ENCODE measurements around the gene ACOXL. TPM values are rescaled to one million over a fixed set of nuclear protein-coding genes. Genes with fewer than 3 reads are reported as not detected.
"Not testable (repeated sequence)": the region's sequence is repeated elsewhere in the genome, so short reads cannot be mapped to it uniquely, and the experiment has no call there.

Gene ACOXL
- total and polyA plus RNA-seq, 9 donors: 0.08 to 0.56 (median 0.19) TPM

DNA sequence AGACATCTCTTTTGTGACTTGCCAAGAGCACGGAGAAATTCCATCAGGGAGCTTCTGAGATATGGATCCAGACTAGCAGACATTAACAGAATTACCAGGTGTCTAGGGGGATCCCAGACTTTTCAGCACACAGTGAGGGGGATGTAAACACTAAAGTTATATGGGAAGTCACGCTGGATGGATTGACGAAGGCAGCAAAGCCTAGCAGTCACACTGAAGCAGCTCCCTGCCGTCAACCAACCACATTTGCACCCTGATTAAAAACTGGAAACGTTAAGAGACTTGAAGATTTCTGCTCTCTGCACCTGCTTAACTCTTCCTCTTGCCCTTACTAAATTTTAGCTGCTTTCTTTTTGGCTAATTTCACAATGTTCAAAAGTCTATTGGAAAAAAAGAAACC lies 325.9 kb downstream of the ACOXL start:
- Histone ChIP-seq H3K36me3 (ENCODE audit: control insufficient read depth, insufficient read depth, low read length) (no peaks in the 10 kb centered on the region), H3K27me3 (ENCODE audit: control insufficient read depth, insufficient read depth, low read length) (no peaks in the 10 kb centered on the region), H3K4me1 (ENCODE audit: control insufficient read depth, insufficient read depth, low read length) (no peaks in the 10 kb centered on the region), H3K27ac (ENCODE audit: low read length) (no peak overlapping the region), H3K9me3 (replicated peaks; ENCODE audit: control insufficient read depth, low read depth, low read length) (peaks cover 5% of the 10 kb centered on the region), H3K4me3 (ENCODE audit: low read length) (no peak overlapping the region)
- DNase-seq: no peak
- 20% methylated on average over 1 of the region's 5 CpGs for WGBS (ENCODE audit: insufficient coverage)

DNA sequence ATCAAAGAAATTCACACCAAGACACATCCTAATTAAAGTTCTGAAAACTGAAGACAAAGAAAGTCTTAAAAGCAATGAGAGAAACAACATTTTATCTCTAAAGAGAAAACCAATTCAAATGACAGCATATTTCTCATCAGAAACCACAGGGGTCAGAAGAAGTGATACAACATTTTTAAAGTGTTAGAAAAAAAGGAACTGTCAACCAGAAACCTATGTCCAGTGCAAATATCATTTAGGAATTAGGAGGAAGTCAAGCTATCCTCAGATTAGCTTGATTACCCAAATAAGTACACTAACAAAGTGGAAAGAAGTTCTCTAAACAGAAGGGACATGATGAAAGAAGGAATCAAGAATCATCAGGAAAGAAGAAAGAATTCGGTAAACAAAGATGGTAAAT lies 328.8 kb downstream of the ACOXL start:
- peaks cover 5% of the 10 kb centered on the region for H3K9me3 ChIP-seq (replicated peaks; ENCODE audit: control insufficient read depth, low read depth, low read length)
- no CpG with 5 or more reads among the region's 1 CpG for WGBS (ENCODE audit: insufficient coverage)
- H3K36me3 ChIP-seq (ENCODE audit: control insufficient read depth, insufficient read depth, low read length): no peaks in the 10 kb centered on the region
- no peak for DNase-seq
- H3K27me3 ChIP-seq (ENCODE audit: control insufficient read depth, insufficient read depth, low read length): no peaks in the 10 kb centered on the region
- H3K4me3 ChIP-seq (ENCODE audit: low read length): no peak overlapping the region
- H3K27ac ChIP-seq (ENCODE audit: low read length): no peak overlapping the region
- no peaks in the 10 kb centered on the region for H3K4me1 ChIP-seq (ENCODE audit: control insufficient read depth, insufficient read depth, low read length)

DNA sequence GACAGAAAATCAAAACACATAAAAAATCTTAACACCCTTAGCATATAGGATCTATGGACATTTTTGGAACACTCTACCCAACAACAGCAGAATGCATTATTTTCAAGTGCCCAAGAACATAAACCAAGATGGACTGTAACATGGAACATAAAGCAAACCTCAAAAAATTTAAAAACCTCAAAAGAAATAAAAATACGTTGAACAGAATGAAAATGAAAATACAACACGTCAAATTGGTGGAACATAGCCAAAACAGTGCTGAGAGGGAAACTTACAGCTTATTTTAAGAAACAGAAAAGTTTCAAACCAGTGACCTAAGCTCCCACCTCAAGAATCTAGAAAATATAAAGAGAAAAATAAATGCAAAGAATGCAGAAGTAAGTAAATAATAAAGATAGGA lies 330.0 kb downstream of the ACOXL start:
- H3K9me3 ChIP-seq (replicated peaks; ENCODE audit: control insufficient read depth, low read depth, low read length): peaks cover 5% of the 10 kb centered on the region
- H3K27ac ChIP-seq (ENCODE audit: low read length): no peak overlapping the region
- no peak overlapping the region for H3K4me3 ChIP-seq (ENCODE audit: low read length)
- DNase-seq: no peak
- H3K27me3 ChIP-seq (ENCODE audit: control insufficient read depth, insufficient read depth, low read length): no peaks in the 10 kb centered on the region
- H3K36me3 ChIP-seq (ENCODE audit: control insufficient read depth, insufficient read depth, low read length): no peaks in the 10 kb centered on the region
- H3K4me1 ChIP-seq (ENCODE audit: control insufficient read depth, insufficient read depth, low read length): no peaks in the 10 kb centered on the region
- WGBS (ENCODE audit: insufficient coverage): no CpG with 5 or more reads among the region's 2 CpGs

DNA sequence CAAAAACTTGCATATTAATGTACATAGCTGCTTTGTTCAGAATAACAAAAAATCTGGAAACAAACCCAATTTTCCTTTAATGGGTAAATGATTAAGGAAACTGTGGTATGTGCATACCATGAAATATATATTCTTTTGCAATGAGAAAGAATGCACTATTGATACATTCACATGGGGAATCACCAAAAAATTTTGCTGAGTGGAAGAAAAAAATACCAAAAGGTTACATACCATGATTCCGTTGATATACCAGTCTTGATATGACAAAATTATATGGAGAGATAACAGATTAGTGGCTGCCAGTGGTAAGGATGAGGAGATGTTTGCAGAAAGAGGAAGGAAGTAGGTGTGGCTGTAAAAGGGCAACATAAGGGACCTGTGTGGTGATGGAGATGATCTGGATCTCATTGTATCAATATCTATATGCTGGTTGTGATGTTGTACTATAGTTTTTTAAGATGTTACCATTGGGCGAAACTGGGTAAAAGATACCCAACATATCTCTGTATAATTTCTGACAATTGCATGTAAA lies 333.8 kb downstream of the ACOXL start:
- no peak overlapping the region for H3K27ac ChIP-seq (ENCODE audit: low read length)
- no peak overlapping the region for H3K4me3 ChIP-seq (ENCODE audit: low read length)
- H3K36me3 ChIP-seq (ENCODE audit: control insufficient read depth, insufficient read depth, low read length): no peaks in the 10 kb centered on the region
- no peak for DNase-seq
- no peaks in the 10 kb centered on the region for H3K9me3 ChIP-seq (replicated peaks; ENCODE audit: control insufficient read depth, low read depth, low read length)
- 100% methylated on average over 1 of the region's 2 CpGs for WGBS (ENCODE audit: insufficient coverage)
- H3K27me3 ChIP-seq (ENCODE audit: control insufficient read depth, insufficient read depth, low read length): no peaks in the 10 kb centered on the region
- H3K4me1 ChIP-seq (ENCODE audit: control insufficient read depth, insufficient read depth, low read length): peaks cover under 1% of the 10 kb centered on the region

DNA sequence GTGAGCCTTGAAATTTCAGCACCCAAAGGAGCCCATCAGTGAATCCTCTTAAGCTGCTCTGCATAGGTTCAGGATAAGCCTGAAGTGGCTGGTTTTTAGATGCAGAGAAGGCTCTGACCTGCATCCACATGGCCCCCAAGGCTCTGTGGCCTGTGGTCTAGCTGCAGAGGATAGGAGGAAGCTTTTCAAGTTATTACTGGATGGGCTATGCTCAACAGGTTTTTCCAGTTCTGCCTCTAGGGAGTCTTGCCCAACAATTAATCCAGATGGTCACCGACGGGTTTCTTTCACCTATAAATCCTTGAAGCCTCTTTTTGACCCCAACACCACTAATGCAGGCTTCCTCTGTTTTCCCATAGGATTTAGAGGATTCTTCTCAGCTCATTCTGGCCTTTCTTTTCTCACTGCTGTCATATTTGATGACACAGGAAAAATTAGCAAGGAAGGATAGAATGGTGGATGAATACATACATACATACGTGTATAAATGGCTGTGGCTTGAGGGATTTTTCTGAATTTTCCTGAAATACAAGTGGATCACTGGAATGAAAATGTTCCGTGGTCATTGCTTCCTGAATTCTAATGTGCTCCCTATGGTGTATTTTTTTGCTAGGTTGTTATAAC lies 336.2 kb downstream of the ACOXL start:
- no peaks in the 10 kb centered on the region for H3K36me3 ChIP-seq (ENCODE audit: control insufficient read depth, insufficient read depth, low read length)
- no peak overlapping the region for H3K27ac ChIP-seq (ENCODE audit: low read length)
- H3K4me1 ChIP-seq (ENCODE audit: control insufficient read depth, insufficient read depth, low read length): peaks cover 8% of the 10 kb centered on the region
- no peak for DNase-seq
- no peak overlapping the region for H3K4me3 ChIP-seq (ENCODE audit: low read length)
- WGBS (ENCODE audit: insufficient coverage): no CpG with 5 or more reads among the region's 4 CpGs
- H3K27me3 ChIP-seq (ENCODE audit: control insufficient read depth, insufficient read depth, low read length): no peaks in the 10 kb centered on the region
- H3K9me3 ChIP-seq (replicated peaks; ENCODE audit: control insufficient read depth, low read depth, low read length): no peaks in the 10 kb centered on the region

DNA sequence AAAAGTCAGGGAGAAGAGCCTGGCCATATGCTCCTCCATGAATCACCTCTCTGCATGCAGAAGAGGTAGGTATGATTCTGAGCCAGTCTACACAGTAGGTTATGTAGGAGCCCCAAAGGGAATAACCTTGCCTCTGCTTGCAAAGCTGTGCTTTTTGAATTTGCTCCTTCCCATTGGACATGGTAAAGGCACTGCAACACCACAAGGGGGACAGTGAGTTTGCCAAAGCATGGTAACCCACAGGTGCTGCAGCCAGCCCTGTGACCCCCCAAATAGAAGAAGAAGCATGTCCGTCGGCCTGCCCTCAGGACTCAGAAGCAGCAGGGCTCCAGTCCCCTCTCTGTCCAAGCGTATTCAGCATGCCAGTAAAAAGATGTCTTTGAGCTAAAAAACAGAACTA lies 337.3 kb downstream of the ACOXL start:
- Histone ChIP-seq H3K27me3 (ENCODE audit: control insufficient read depth, insufficient read depth, low read length) (no peaks in the 10 kb centered on the region), H3K9me3 (replicated peaks; ENCODE audit: control insufficient read depth, low read depth, low read length) (peaks cover 5% of the 10 kb centered on the region), H3K36me3 (ENCODE audit: control insufficient read depth, insufficient read depth, low read length) (no peaks in the 10 kb centered on the region), H3K4me1 (ENCODE audit: control insufficient read depth, insufficient read depth, low read length) (peaks cover 8% of the 10 kb centered on the region), H3K27ac (ENCODE audit: low read length) (no peak overlapping the region), H3K4me3 (ENCODE audit: low read length) (no peak overlapping the region)
- WGBS (ENCODE audit: insufficient coverage): 60% methylated on average over 2 of the region's 3 CpGs
- DNase-seq: no peak

DNA sequence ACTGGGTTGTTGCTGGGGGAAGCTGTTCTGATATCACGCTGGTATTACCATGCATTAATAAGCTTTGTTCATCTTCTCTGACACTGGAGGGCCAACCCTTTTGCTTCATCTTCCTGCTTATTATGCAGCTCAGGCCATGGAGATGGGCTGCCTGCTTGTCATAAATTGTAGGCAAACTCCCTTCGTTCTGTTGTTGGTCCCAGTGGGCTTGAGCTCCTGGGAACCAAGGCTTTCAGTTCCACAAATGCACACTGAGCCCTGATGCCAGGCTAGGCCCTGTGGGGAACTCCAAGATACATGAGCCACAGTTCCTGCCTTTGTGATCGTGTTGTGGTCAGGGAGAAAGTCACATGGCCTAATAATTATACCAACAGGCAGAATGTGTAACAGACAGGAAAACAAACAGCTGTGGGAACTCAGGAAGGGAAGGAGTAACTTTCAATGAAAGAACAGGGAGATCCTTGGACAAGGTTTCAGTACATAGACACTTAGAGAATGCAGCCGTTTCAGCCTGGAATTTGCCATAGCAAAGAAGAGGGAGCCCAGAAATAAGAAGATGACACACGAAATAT lies 339.3 kb downstream of the ACOXL start:
- peak; percentile 43 for DNase-seq
- Histone ChIP-seq H3K4me1 (ENCODE audit: control insufficient read depth, insufficient read depth, low read length) (peaks cover 8% of the 10 kb centered on the region), H3K27ac (ENCODE audit: low read length) (no peak overlapping the region)

DNA sequence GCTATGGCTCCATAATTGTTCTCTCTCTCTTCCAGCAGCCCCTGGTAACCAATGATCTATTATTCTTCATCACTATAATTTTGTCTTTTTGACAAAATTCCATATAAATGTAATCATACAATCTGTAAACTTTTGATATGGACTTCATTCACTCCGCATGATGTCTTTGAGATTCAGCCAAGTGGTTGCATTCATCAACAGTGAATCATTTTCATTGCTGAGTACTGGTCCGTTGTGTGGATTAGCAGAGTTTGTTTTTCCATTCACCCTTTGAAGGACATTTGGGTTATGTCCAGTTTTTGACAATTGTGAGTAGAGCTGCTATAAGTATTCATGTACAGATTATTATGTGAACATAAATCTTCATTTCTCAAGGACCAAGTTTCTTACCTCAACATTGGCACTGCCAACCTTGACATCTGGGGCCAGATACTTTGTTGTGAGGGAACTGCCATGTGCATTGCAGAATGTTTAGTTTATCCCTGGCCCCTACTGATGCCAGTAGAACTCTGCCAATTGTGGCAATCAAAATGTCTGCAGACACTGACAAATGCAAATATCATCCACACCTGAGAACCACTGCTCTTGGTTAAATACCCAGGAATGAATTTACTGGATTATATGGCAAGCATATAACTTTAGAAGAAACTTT lies 340.0 kb downstream of the ACOXL start:
- 50% methylated on average over 1 of the region's 2 CpGs for WGBS (ENCODE audit: insufficient coverage)
- H3K36me3 ChIP-seq (ENCODE audit: control insufficient read depth, insufficient read depth, low read length): no peaks in the 10 kb centered on the region
- DNase-seq: peak; percentile 40
- H3K27me3 ChIP-seq (ENCODE audit: control insufficient read depth, insufficient read depth, low read length): no peaks in the 10 kb centered on the region
- H3K4me1 ChIP-seq (ENCODE audit: control insufficient read depth, insufficient read depth, low read length): peaks cover 8% of the 10 kb centered on the region
- H3K9me3 ChIP-seq (replicated peaks; ENCODE audit: control insufficient read depth, low read depth, low read length): peaks cover 7% of the 10 kb centered on the region
- no peak overlapping the region for H3K27ac ChIP-seq (ENCODE audit: low read length)
- no peak overlapping the region for H3K4me3 ChIP-seq (ENCODE audit: low read length)

More for the DNA sequence above, 339.3 kb downstream of the ACOXL start:
- WGBS (ENCODE audit: insufficient coverage): 50% methylated on average over 1 of the region's 5 CpGs
- no peak overlapping the region for H3K4me3 ChIP-seq (ENCODE audit: low read length)
- no peaks in the 10 kb centered on the region for H3K27me3 ChIP-seq (ENCODE audit: control insufficient read depth, insufficient read depth, low read length)
- peaks cover 7% of the 10 kb centered on the region for H3K9me3 ChIP-seq (replicated peaks; ENCODE audit: control insufficient read depth, low read depth, low read length)
- H3K36me3 ChIP-seq (ENCODE audit: control insufficient read depth, insufficient read depth, low read length): no peaks in the 10 kb centered on the region

DNA sequence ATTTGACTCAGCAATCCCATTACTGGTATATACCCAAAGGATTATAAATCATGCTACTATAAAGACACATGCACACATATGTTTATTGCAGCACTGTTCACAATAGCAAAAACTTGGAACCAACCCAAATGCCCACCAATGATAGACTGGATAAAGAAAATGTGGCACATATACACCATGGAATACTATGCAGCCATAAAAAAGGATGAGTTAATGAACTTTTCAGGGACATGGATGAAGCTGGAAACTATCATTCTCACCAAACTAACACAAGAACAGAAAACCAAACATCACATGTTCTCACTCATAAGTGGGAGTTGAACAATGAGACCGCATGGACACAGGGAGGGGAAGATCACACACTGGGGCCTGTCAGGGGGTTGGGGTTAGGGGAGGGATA lies 350.3 kb downstream of the ACOXL start:
- H3K27me3 ChIP-seq (ENCODE audit: control insufficient read depth, insufficient read depth, low read length); H3K4me3 ChIP-seq (ENCODE audit: low read length); DNase-seq; H3K4me1 ChIP-seq (ENCODE audit: control insufficient read depth, insufficient read depth, low read length); H3K36me3 ChIP-seq (ENCODE audit: control insufficient read depth, insufficient read depth, low read length); H3K27ac ChIP-seq (ENCODE audit: low read length); H3K9me3 ChIP-seq (replicated peaks; ENCODE audit: control insufficient read depth, low read depth, low read length): not testable (repeated sequence)
- no CpG with 5 or more reads among the region's 1 CpG for WGBS (ENCODE audit: insufficient coverage)

DNA sequence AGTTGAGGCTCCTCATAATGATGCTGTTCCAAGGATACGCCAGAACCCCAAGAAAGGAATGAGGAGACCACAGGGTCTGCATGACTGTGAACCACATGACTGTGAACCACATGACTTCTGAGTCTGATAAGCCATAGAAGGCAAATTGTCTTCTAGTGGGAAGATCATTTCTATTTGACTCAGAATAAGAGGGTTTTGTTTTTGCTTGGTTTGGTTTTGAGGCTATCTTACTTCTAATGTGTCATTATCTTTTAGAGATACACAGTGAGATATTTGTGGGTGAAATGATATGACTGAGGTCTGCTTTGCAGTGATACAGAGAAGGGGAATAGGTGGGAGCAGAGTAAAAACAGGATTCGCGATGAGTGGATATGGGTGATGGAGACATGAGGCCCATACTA lies 359.4 kb downstream of the ACOXL start:
- 96% methylated on average over 3 of the region's 3 CpGs for WGBS (ENCODE audit: insufficient coverage)
- no peaks in the 10 kb centered on the region for H3K4me1 ChIP-seq (ENCODE audit: control insufficient read depth, insufficient read depth, low read length)
- H3K27me3 ChIP-seq (ENCODE audit: control insufficient read depth, insufficient read depth, low read length): peaks cover 4% of the 10 kb centered on the region
- no peaks in the 10 kb centered on the region for H3K9me3 ChIP-seq (replicated peaks; ENCODE audit: control insufficient read depth, low read depth, low read length)
- DNase-seq: no peak
- H3K27ac ChIP-seq (ENCODE audit: low read length): no peak overlapping the region
- no peak overlapping the region for H3K4me3 ChIP-seq (ENCODE audit: low read length)
- no peaks in the 10 kb centered on the region for H3K36me3 ChIP-seq (ENCODE audit: control insufficient read depth, insufficient read depth, low read length)

Data from muscle of leg (tissue), 11 donors.